Hepatocyte (in vitro differentiated cells): ENCODE measurements around the gene ARCN1. TPM values are rescaled to one million over a fixed set of nuclear protein-coding genes. Genes with fewer than 3 reads are reported as not detected.

Experiments
- DNase-seq: peaks from one replicate; pipeline ENCODE4 v3.0.0-alpha.2; 2016; ENCODE audit warnings: low spot score
- H2AFZ ChIP-seq: fragments of 200-600 bp; sonication (generic); 2 replicates; pipeline ENCODE4 v1.6.0; 2016; ENCODE audit warnings: antibody characterized with exemption, mild to moderate bottlenecking
- H3K27ac ChIP-seq: fragments of 200-600 bp; sonication (generic); 2 replicates; pipeline ENCODE4 v1.5.1; 2016; ENCODE audit warnings: mild to moderate bottlenecking
- H3K27me3 ChIP-seq: fragments of 200-600 bp; sonication (generic); 2 replicates; pipeline ENCODE4 v1.6.1; 2016
- H3K36me3 ChIP-seq: fragments of 200-600 bp; sonication (generic); replicated peaks from 2 replicates; pipeline ENCODE4 v1.5.1; 2016; ENCODE audit warnings: low read depth; ENCODE audit not compliant: insufficient read depth
- H3K4me1 ChIP-seq: fragments of 200-600 bp; sonication (generic); 2 replicates; pipeline ENCODE4 v1.5.1; 2016; ENCODE audit warnings: mild to moderate bottlenecking, moderate library complexity; ENCODE audit not compliant: insufficient read depth
- H3K4me2 ChIP-seq: fragments of 200-600 bp; sonication (generic); 2 replicates; pipeline ENCODE4 v1.6.0; 2016
- H3K4me3 ChIP-seq: fragments of 200-600 bp; sonication (generic); 2 replicates; pipeline ENCODE4 v1.5.1; 2016; ENCODE audit warnings: mild to moderate bottlenecking
- H3K79me2 ChIP-seq: fragments of 200-600 bp; sonication (generic); 2 replicates; pipeline ENCODE4 v1.6.0; 2017; ENCODE audit warnings: mild to moderate bottlenecking
- H3K9me2 ChIP-seq: fragments of 200-600 bp; sonication (generic); replicated peaks from 2 replicates; pipeline ENCODE4 v1.6.0; 2017; ENCODE audit warnings: mild to moderate bottlenecking; ENCODE audit not compliant: insufficient read depth
- H3K9me3 ChIP-seq: fragments of 200-600 bp; sonication (generic); 2 replicates; pipeline ENCODE4 v1.5.1; 2016; ENCODE audit warnings: low read depth, mild to moderate bottlenecking
- H4K20me1 ChIP-seq: fragments of 200-600 bp; sonication (generic); 2 replicates; pipeline ENCODE4 v1.6.0; 2016; ENCODE audit warnings: mild to moderate bottlenecking; ENCODE audit not compliant: insufficient read depth, poor library complexity, severe bottlenecking
- EZH2 ChIP-seq: fragments of 200-600 bp; sonication (generic); IDR thresholded peaks from 2 replicates; pipeline ENCODE4 v1.6.1; 2016; ENCODE audit warnings: antibody characterized with exemption, mild to moderate bottlenecking, borderline replicate concordance
- EZH2phosphoT487 ChIP-seq: fragments of 200-600 bp; sonication (generic); IDR thresholded peaks from one replicate; pipeline ENCODE4 v1.6.1; 2018; ENCODE audit warnings: antibody characterized with exemption, mild to moderate bottlenecking, low read depth, moderate library complexity; ENCODE audit not compliant: unreplicated experiment, severe bottlenecking
- WGBS: methylation state at CpG from one replicate; pipeline ENCODE4 v1.1.6; 2016; ENCODE audit warnings: low lambda C conversion rate; ENCODE audit errors: missing lambda C conversion rate; 5-methylcytosine and 5-hydroxymethylcytosine counted together
- polyA plus RNA-seq: library from polyadenylated mRNA; unstranded; fragments of >200 nt; fragmentation: Nextera tagmentation; extraction: Ambion mirVana; gene quantifications from 2 replicates; pipeline ENCODE4 v1.2.1, GENCODE V29; 2016
- total RNA-seq: library from RNA; depleted of rRNA; stranded (reverse); fragments of >200 nt; gene quantifications from 2 replicates; pipeline ENCODE4 v1.2.3, GENCODE V29; 2014
- TF ChIP-seq, protein P1 (sequence below): fragments of 200-600 bp; sonication (generic); IDR thresholded peaks from 2 replicates; pipeline ENCODE4 v1.5.1; 2016; ENCODE audit warnings: antibody characterized with exemption, mild to moderate bottlenecking; ENCODE audit not compliant: poor library complexity

The ARCN1 gene
- total and polyA plus RNA-seq, 2 experiments from 2014 or later = 166 to 190 TPM

DNA sequence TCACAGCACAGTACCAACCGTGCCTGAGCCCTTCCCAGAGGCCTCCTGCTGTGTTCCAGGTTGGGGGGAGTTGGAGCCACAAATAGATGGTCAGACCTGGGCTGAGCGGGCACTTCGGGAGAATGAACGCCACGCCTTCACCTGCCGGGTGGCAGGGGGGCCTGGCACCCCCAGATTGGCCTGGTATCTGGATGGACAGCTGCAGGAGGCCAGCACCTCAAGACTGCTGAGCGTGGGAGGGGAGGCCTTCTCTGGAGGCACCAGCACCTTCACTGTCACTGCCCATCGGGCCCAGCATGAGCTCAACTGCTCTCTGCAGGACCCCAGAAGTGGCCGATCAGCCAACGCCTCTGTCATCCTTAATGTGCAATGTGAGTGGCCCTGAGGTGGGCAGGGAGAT, 40.1 kb upstream of the ARCN1 start:
- Histone ChIP-seq H2AFZ (no peak overlapping the region), H3K9me2 (no peaks in the 10 kb centered on the region)
- 86% methylated on average over 10 of the region's 10 CpGs for WGBS

DNA sequence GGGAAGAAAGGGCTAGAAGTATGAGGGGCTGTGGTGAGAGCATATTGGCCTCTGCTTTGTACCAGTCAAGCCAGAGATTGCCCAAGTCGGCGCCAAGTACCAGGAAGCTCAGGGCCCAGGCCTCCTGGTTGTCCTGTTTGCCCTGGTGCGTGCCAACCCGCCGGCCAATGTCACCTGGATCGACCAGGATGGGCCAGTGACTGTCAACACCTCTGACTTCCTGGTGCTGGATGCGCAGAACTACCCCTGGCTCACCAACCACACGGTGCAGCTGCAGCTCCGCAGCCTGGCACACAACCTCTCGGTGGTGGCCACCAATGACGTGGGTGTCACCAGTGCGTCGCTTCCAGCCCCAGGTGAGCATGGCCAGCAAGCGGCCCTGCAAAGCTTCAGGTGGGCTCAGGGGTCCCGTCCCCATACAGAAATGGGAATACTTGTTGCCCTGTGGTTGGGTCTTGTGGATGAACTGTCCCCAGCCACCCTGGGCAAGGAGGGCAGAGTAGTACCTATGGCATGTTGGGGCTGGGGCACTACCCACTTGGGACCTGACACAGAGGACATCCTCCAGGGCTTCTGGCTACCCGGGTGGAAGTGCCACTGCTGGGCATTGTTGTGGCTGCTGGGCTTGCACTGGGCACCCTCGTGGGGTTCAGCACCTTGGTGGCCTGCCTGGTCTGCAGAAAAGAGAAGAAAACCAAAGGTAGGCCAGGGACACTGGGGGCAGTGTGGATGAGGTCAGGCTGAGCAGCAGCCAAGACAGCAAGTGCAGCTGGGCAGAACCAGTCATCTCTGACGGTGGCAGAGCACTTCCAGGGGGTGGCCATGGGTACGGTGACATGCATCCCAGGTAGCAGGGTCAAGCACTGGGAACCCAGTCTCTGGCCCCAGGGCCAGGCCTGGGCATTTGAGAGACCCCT, 39.1 kb upstream of the ARCN1 start:
- H3K4me3 ChIP-seq = no peak overlapping the region
- no peak overlapping the region for H3K4me2 ChIP-seq
- no peaks in the 10 kb centered on the region for H4K20me1 ChIP-seq
- H3K27ac ChIP-seq = peak overlapping the region; percentile 9
- TF ChIP-seq, protein P1, sequence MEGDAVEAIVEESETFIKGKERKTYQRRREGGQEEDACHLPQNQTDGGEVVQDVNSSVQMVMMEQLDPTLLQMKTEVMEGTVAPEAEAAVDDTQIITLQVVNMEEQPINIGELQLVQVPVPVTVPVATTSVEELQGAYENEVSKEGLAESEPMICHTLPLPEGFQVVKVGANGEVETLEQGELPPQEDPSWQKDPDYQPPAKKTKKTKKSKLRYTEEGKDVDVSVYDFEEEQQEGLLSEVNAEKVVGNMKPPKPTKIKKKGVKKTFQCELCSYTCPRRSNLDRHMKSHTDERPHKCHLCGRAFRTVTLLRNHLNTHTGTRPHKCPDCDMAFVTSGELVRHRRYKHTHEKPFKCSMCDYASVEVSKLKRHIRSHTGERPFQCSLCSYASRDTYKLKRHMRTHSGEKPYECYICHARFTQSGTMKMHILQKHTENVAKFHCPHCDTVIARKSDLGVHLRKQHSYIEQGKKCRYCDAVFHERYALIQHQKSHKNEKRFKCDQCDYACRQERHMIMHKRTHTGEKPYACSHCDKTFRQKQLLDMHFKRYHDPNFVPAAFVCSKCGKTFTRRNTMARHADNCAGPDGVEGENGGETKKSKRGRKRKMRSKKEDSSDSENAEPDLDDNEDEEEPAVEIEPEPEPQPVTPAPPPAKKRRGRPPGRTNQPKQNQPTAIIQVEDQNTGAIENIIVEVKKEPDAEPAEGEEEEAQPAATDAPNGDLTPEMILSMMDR = no peak
- TF ChIP-seq EZH2 = no peak
- no peak for TF ChIP-seq EZH2phosphoT487
- H3K9me3 ChIP-seq = no peaks in the 10 kb centered on the region
- no peak for DNase-seq
- peaks cover 10% of the 10 kb centered on the region for H3K79me2 ChIP-seq
- H3K36me3 ChIP-seq = no peaks in the 10 kb centered on the region
- no peaks in the 10 kb centered on the region for H3K27me3 ChIP-seq
- WGBS = 96% methylated on average over 19 of the region's 19 CpGs
- H2AFZ ChIP-seq = no peak overlapping the region
- peaks cover 15% of the 10 kb centered on the region for H3K4me1 ChIP-seq
- H3K9me2 ChIP-seq = no peaks in the 10 kb centered on the region

More for the DNA sequence above, 40.1 kb upstream of the ARCN1 start:
- no peak for DNase-seq
- Histone ChIP-seq H3K4me2 (peak overlapping the region; percentile 92), H3K79me2 (peaks cover 10% of the 10 kb centered on the region), H3K9me3 (no peaks in the 10 kb centered on the region), H3K27ac (peak overlapping the region; percentile 91), H3K27me3 (no peaks in the 10 kb centered on the region), H3K4me3 (no peak overlapping the region), H3K36me3 (no peaks in the 10 kb centered on the region), H3K4me1 (peaks cover 15% of the 10 kb centered on the region), H4K20me1 (no peaks in the 10 kb centered on the region)
- no peak for TF ChIP-seq EZH2phosphoT487

DNA sequence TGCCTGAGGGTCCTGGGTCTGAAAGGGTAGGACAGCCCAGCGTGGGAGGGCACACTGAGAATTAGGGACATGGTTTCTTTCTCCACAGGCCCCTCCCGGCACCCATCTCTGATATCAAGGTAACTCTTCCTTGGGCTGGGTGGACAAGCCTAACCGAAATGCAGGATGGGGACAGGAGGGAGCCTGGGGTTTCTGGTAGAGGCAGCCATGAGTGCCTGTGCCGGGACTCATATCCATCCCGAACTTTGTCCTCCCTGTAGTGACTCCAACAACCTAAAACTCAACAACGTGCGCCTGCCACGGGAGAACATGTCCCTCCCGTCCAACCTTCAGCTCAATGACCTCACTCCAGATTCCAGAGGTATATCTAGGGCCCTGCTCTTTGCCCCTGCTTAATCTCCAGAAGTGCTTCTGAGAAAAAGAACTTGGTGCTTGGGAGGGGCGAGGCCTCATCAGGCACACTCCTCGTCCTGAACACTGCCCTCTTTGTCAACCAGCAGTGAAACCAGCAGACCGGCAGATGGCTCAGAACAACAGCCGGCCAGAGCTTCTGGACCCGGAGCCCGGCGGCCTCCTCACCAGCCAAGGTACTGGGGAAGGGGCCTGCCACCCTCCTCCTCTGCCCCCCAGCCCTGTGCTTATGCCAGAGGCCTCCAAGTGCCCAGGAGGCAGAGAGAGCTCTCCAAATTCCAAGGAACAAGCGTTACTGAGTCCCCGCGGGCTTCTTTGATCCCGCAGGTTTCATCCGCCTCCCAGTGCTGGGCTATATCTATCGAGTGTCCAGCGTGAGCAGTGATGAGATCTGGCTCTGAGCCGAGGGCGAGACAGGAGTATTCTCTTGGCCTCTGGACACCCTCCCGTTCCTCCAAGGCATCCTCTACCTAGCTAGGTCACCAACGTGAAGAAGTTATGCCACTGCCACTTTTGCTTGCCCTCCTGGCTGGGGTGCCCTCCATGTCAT, 38.2 kb upstream of the ARCN1 start:
- Histone ChIP-seq H3K9me3 (no peaks in the 10 kb centered on the region), H3K27ac (peak overlapping the region; percentile 71), H3K79me2 (peaks cover 10% of the 10 kb centered on the region), H3K4me1 (peaks cover 15% of the 10 kb centered on the region), H2AFZ (no peak overlapping the region), H3K27me3 (no peaks in the 10 kb centered on the region), H3K4me2 (no peak overlapping the region), H3K4me3 (no peak overlapping the region), H3K9me2 (no peaks in the 10 kb centered on the region), H4K20me1 (no peaks in the 10 kb centered on the region), H3K36me3 (no peaks in the 10 kb centered on the region)
- no peak for TF ChIP-seq EZH2
- TF ChIP-seq, protein P1 = no peak
- TF ChIP-seq EZH2phosphoT487 = no peak
- WGBS = 79% methylated on average over 27 of the region's 27 CpGs
- peak; percentile 51 for DNase-seq

DNA sequence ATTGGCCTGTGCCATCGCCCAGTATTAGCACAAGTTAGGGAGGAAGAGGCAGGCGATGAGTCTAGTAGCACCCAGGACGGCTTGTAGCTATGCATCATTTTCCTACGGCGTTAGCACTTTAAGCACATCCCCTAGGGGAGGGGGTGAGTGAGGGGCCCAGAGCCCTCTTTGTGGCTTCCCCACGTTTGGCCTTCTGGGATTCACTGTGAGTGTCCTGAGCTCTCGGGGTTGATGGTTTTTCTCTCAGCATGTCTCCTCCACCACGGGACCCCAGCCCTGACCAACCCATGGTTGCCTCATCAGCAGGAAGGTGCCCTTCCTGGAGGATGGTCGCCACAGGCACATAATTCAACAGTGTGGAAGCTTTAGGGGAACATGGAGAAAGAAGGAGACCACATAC, 36.9 kb upstream of the ARCN1 start:
- H3K27ac ChIP-seq = no peak overlapping the region
- TF ChIP-seq EZH2phosphoT487 (no peak), EZH2 (no peak)
- TF ChIP-seq, protein P1 = no peak
- no peaks in the 10 kb centered on the region for H3K36me3 ChIP-seq
- no peak for DNase-seq
- H3K9me3 ChIP-seq = no peaks in the 10 kb centered on the region
- no peaks in the 10 kb centered on the region for H3K27me3 ChIP-seq
- no peak overlapping the region for H2AFZ ChIP-seq
- no peak overlapping the region for H3K4me2 ChIP-seq
- H3K4me3 ChIP-seq = no peak overlapping the region
- 85% methylated on average over 9 of the region's 9 CpGs for WGBS
- H3K79me2 ChIP-seq = peaks cover 5% of the 10 kb centered on the region
- peaks cover 10% of the 10 kb centered on the region for H3K4me1 ChIP-seq
- no peaks in the 10 kb centered on the region for H4K20me1 ChIP-seq
- H3K9me2 ChIP-seq = no peaks in the 10 kb centered on the region
